GM20431 (cell line): ENCODE data around the gene MATR3.

ENCODE experiments used
- in situ Hi-C: fragments of 300-500 bp; cut with MseI, MboI; formaldehyde crosslinking; loops from one replicate; pipeline ENCODE4 v1.15.0; 2020; ENCODE audit warnings: low sequenced_read_pairs; ENCODE audit not compliant: unreplicated experiment

The MATR3 gene

GRCh38 chr5:139270718-139271117 is 22.8 kb upstream of the MATR3 start:
- in situ Hi-C loops = loop anchor here (25.0 kb wide), 1 partner anchor 683 kb away; the partner anchor contains the start of gene HSPA9

- in situ Hi-C loops = loop anchor here (25.0 kb wide), 1 partner anchor 684 kb away; the partner anchor contains the start of gene HSPA9
Measured at GRCh38 chr5:139271201-139272027, 22.1 kb upstream of the MATR3 start.

DNA sequence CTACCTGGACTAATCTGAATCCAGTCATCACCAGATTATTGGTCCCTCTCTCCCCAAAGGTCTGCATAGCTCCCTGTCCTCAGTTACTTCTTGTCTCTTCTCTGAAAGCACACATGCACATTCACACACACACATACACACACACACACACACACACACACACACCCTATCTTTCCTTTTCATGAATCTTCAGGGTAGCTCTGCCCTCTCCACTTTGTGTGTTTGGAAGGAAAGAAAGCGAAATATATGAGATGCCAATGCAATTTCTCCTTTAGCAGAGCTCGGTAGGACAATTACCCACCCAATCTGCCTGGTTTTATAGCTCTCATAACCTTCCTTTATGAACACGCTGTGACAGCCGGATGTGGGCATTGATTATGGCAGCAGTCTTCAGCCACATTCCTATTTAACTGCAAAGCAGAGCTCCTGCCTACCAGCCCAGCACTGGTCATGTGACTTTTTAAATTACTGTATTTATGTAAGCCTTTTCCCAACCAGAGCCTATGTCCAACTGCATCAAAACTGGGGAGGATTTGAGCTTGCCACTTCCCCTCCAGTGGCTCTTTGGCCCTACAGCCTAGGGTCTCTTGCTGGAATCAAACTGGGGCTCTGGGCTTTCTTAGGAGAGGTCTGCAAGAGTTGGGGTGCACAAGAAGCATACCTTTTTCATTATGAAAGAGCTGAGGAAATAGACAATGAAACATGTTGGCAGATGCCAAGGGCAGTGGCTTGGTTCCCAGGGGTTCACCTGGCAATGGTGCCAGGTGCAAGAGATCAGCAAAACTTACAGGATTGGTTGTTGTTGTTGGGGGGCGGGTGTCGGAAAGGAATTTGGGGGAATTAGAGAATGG is 20.8 kb upstream of the MATR3 start:
- in situ Hi-C loops = loop anchor here (25.0 kb wide), 1 partner anchor 685 kb away; the partner anchor contains the start of gene HSPA9

GRCh38 chr5:139273322-139273571 is 20.3 kb upstream of the MATR3 start:
- in situ Hi-C loops = loop anchor here (25.0 kb wide), 1 partner anchor 686 kb away; the partner anchor contains the start of gene HSPA9

DNA sequence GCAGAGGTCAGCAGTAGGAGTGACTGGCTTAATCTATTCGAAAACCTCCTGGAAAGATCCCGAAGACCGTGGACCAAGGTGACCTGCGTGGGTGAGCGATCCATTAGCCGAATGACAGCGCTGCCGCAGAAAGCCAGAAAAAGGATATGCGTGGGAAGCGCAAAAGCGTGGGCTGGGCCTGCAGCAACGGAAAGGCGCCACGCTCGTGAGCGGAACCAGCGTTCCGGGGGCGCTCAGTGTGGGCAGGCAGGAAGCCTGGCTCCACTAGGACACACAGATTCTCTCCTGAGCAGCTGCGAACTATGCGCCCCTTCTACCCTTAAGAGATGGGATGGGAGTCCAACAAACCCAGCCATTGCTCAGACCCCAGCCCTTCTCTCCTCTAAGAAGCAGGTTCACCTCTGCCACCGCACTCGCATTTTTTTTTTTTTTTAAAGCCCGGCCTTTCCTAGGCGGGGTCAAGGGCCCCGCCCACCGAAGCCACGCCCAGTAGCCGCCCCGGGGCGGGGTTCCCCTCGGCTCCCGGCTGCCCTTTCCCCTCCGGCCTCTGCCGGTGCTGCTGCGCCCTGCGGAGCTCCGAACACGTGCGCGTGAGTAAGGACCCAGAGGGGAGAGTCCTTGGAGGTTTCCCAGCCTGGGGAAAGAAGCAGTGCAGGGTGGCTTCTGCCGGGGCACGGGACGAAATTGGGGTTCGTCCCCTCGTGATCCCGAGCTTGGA is 19.8 kb upstream of the MATR3 start:
- in situ Hi-C loops = loop anchor here (25.0 kb wide), 1 partner anchor 686 kb away; the partner anchor contains the start of gene HSPA9

DNA sequence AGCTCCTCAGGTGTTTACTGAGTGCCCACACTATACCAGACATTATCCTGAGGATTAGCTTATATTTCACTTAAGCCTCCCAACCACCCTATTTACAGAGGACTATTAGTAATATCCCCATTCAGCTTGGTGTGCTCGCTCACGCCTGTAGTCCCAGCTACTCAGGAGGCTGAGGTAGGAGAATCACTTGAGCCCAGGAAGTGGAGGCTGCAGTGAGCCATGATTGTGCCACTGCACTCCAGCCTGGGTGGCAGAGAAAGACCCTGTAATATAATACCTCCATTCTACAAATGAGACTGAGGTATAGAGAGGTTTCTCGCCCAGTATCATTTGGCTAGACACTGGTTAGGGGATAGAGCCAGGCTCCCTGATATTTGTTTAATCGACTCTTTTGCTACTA is 18.0 kb upstream of the MATR3 start:
- in situ Hi-C loops = no loop called here

GRCh38 chr5:139275956-139276355 is 17.6 kb upstream of the MATR3 start:
- in situ Hi-C loops = no loop called here

DNA sequence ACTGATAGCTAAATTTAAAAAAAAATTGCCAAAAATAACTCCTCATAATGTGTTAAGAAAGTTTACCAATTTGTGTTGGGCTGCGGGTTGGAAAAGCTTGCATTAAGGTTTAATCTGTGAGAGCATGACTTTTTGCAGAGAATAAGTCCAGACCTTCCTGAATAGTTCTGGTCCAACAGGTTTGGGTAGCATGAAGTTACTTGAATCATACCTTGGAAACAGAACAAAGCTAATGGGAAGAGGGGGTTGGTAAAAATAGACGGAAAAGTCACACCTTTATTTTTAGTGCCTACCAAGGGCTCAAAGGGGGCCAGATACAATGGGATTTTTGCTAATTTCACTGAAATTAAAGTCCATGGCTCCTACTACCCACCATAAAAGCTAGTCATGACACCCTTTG is 17.1 kb upstream of the MATR3 start:
- in situ Hi-C loops = no loop called here

- in situ Hi-C loops = no loop called here
Measured at GRCh38 chr5:139277171-139277570, 16.4 kb upstream of the MATR3 start.

GRCh38 chr5:139278540-139279274 is 14.8 kb upstream of the MATR3 start:
- in situ Hi-C loops = no loop called here

DNA sequence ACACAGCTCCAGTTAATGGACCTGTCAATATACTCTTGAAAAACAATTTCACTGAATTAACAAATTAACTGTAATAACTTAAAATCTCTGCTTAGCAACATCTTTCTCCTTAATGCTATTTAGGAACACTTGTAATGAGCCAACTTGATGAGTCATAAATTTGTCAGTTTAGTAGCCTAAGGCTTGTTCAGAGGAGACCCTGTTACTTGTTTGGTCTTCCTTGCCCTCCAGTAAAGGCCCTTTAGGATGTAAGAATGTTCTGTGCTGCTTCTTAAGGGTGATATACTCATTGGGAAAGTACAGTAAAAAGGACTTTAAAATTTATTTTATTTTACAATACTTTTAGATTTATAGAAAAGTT is 11.4 kb upstream of the MATR3 start:
- in situ Hi-C loops = no loop called here

DNA sequence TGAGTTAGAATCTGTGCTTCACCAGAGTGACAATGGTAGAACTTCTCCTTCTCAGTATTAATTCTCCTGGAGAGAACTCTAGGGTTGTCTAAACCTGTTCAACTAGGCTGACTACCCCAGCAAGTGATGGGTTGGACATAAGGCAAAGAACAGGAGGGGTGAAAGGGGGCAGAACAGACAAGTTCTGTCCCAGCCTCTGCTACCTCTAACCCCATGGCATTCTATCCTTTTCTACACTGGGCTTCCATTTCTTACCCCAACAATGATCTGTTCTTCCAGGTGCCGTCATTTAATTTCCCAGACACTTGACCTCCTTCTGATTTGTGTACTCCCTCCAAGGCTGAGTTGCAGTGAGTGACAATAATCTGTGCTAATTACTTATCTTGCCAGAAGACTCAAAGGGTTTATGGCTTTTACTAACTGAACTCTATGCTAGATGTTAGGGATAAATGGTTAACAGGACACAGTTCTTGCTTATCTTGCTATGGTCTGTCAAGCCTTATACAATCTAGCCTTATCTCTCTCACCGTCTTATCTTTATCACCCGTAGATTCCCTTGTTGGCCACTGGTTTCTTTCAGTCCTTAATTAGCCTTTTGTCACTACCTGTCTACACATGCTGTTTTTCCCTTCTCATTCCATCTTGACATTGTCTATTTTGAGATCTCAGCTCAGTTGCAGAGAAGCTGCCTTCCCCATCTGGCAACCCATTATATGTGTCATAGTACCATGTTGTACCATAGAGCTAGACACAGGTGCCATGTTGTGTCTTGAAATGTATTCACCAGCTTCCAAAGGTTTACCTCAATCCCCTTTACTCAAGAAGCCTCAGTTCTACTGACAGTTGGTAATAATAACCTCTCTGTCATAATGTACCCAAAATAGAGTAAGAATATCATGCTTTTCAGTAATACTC is 10.0 kb upstream of the MATR3 start:
- in situ Hi-C loops = no loop called here

- in situ Hi-C loops = no loop called here
Measured at GRCh38 chr5:139284295-139284694, 9.2 kb upstream of the MATR3 start.

DNA sequence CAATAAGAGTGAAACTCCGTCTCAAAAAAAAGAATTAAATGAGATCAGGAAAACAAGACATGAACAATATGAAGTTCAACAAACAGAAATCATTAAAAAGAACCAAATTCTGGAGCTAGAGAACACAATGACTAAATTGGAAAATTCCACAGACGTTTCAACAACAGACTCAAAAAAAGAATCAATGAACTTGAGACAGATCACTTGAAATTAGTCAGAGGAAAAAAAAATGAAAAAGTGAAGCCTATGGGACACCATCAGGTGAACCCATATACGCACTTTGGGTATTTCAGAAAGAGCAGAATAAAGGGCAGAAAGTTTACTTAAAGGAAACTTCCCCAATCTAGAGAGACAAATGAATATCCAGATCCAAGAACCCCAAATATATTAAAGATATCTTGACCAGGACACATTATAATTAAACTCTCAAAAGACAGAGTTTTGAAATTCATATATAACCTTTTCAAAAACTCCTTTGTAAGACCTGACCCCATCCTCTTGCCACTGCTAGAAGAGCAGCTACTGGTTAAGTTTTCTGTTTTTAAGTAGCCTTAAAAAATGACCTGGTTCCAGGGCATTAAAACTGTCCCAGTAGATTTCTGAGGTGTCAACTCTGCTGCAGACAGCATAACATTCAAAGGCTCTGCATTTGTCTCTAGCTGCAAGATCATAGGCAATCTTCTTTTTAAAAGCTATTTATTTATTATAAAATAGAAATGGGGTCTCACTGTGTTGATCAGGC is 7.7 kb upstream of the MATR3 start:
- in situ Hi-C loops = no loop called here

- in situ Hi-C loops = no loop called here
Measured at GRCh38 chr5:139287890-139288635, 5.5 kb upstream of the MATR3 start.

GRCh38 chr5:139291051-139291450 is 2.5 kb upstream of the MATR3 start:
- in situ Hi-C loops = no loop called here

DNA sequence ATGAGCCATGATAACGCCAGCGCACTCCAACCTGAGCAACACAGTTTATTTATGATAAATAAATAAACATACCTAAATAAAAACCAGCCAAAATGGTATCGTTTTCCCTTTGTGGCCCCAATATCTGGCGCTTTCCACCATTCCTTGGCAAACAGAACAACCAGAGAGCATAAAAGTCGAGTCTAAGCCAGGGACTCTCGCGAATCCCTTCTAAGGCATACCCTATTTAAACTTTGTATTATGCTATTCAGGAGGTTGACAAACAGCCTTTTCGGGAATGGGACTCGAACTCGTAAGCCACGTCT is 386 bp upstream of the MATR3 start:
- in situ Hi-C loops = no loop called here
